Activated effector memory CD4-positive, alpha-beta T cell treated with Interleukin-2 at 50 U/mL for 16 hours (primary cell): ENCODE measurements around the gene PREX1.
"Not testable (repeated sequence)": the region's sequence is repeated elsewhere in the genome, so short reads cannot be mapped to it uniquely, and the experiment has no call there.

Experiments
- DNase-seq: peaks from one replicate; pipeline ENCODE4 v3.0.0-alpha.2; 2020

Gene PREX1

GRCh38 chr20:48789781-48790472 lies 37.9 kb downstream of the PREX1 start:
- no peak for DNase-seq

GRCh38 chr20:48789185-48789668 lies 38.6 kb downstream of the PREX1 start:
- DNase-seq, result no peak

GRCh38 chr20:48788486-48789072 lies 39.2 kb downstream of the PREX1 start:
- no peak for DNase-seq

- no peak for DNase-seq
These were observed 39.9 kb downstream of the PREX1 start for GRCh38 chr20:48787861-48788375.

- DNase-seq, result no peak
These were observed 40.7 kb downstream of the PREX1 start for GRCh38 chr20:48786951-48787705.

GRCh38 chr20:48785801-48786200 lies 42.0 kb downstream of the PREX1 start:
- no peak for DNase-seq

- no peak for DNase-seq
These were observed 42.5 kb downstream of the PREX1 start for GRCh38 chr20:48785256-48785655.

GRCh38 chr20:48784273-48784641 lies 43.5 kb downstream of the PREX1 start:
- no peak for DNase-seq

- no peak for DNase-seq
These were observed 44.1 kb downstream of the PREX1 start for GRCh38 chr20:48783533-48784272.

GRCh38 chr20:48782901-48783308 lies 44.9 kb downstream of the PREX1 start:
- no peak for DNase-seq

- no peak for DNase-seq
These were observed 45.7 kb downstream of the PREX1 start for GRCh38 chr20:48782053-48782452.

- DNase-seq, result no peak
These were observed 46.2 kb downstream of the PREX1 start for GRCh38 chr20:48781634-48782033.

GRCh38 chr20:48779435-48779834 lies 48.4 kb downstream of the PREX1 start:
- DNase-seq, result no peak

GRCh38 chr20:48777821-48778220 lies 50.0 kb downstream of the PREX1 start:
- no peak for DNase-seq

- no peak for DNase-seq
These were observed 50.8 kb downstream of the PREX1 start for GRCh38 chr20:48777005-48777404.

- no peak for DNase-seq
These were observed 51.5 kb downstream of the PREX1 start for GRCh38 chr20:48776306-48776705.

- DNase-seq, result not testable (repeated sequence)
These were observed 52.3 kb downstream of the PREX1 start for GRCh38 chr20:48775545-48775944.

- no peak for DNase-seq
These were observed 53.1 kb downstream of the PREX1 start for GRCh38 chr20:48774696-48775095.

- no peak for DNase-seq
These were observed 53.9 kb downstream of the PREX1 start for GRCh38 chr20:48773837-48774418.

- DNase-seq, result no peak
These were observed 55.4 kb downstream of the PREX1 start for GRCh38 chr20:48772183-48772976.

- DNase-seq, result no peak
These were observed 56.3 kb downstream of the PREX1 start for GRCh38 chr20:48771542-48771941.
